CD14-positive monocyte (primary cell): ENCODE results near the gene INTS3. TPM values are rescaled to one million over a fixed set of nuclear protein-coding genes. Genes with fewer than 3 reads are reported as not detected.

Experiments
- DNase-seq, 3 donors: peaks; one replicate each; pipeline ENCODE4 v3.0.0-alpha.2; 2011 to 2022
- H2AFZ ChIP-seq: 2 replicates; pipeline ENCODE4 v1.6.0; 2012; ENCODE audit warnings: mild to moderate bottlenecking, low read depth, low read length, inconsistent platforms; ENCODE audit not compliant: insufficient read depth, poor library complexity, severe bottlenecking
- H3K27ac ChIP-seq, 2 donors: 1 replicate in 1 of 2; 2 replicates in 1 of 2; pipeline ENCODE4 v1.5.1; 2012 to 2013; ENCODE audit warnings: low read length in 2 of 2, control low read depth in 1 of 2, inconsistent platforms in 1 of 2, low read depth in 1 of 2, mild to moderate bottlenecking in 1 of 2
- H3K27me3 ChIP-seq, 2 donors: one replicate each; pipeline versions ENCODE4 v1.6.0 to v1.6.1; 2011 to 2013; ENCODE audit warnings: low read length in 2 of 2; ENCODE audit not compliant: control insufficient read depth in 2 of 2, insufficient read depth in 2 of 2
- H3K36me3 ChIP-seq, 2 donors: replicated peaks in 1 of 2; 1 replicate in 1 of 2; 2 replicates in 1 of 2; pipeline versions ENCODE4 v1.5.1 to v1.6.1; 2012 to 2013; ENCODE audit warnings: low read length in 2 of 2, control low read depth in 1 of 2, inconsistent platforms in 1 of 2, mild to moderate bottlenecking in 1 of 2; ENCODE audit not compliant: insufficient read depth in 2 of 2, control insufficient read depth in 1 of 2
- H3K4me1 ChIP-seq, 2 donors: 1 replicate in 1 of 2; 2 replicates in 1 of 2; pipeline versions ENCODE4 v1.5.1 to v1.6.1; 2012 to 2013; ENCODE audit warnings: low read length in 2 of 2, control low read depth in 1 of 2, inconsistent platforms in 1 of 2, mild to moderate bottlenecking in 1 of 2, moderate library complexity in 1 of 2; ENCODE audit not compliant: insufficient read depth in 2 of 2, control insufficient read depth in 1 of 2
- H3K4me2 ChIP-seq: replicated peaks from 2 replicates; pipeline ENCODE3; 2012; ENCODE audit warnings: low read length, moderate library complexity, mild to moderate bottlenecking; ENCODE audit not compliant: poor library complexity, severe bottlenecking; ENCODE audit errors: extremely low read depth
- H3K4me3 ChIP-seq, 3 experiments: fragments of 200-600 bp in 1 of 3; sonication (generic) in 1 of 3; replicated peaks in 1 of 3; 1 replicate in 2 of 3; 2 replicates in 1 of 3; pipeline ENCODE4 v1.5.1; 2011 to 2013; ENCODE audit warnings: low read length in 3 of 3, mild to moderate bottlenecking in 3 of 3, control low read depth in 2 of 3, low read depth in 2 of 3, inconsistent platforms in 1 of 3, moderate library complexity in 1 of 3
- H3K79me2 ChIP-seq: 2 replicates; pipeline ENCODE4 v1.6.0; 2012; ENCODE audit warnings: mild to moderate bottlenecking, control low read depth, inconsistent platforms, low read length, moderate library complexity; ENCODE audit not compliant: insufficient read depth
- H3K9ac ChIP-seq: 2 replicates; pipeline ENCODE4 v1.6.0; 2017; ENCODE audit warnings: low read length, mild to moderate bottlenecking; ENCODE audit not compliant: insufficient read depth, poor library complexity, severe bottlenecking
- H3K9me3 ChIP-seq, 2 donors: replicated peaks in 1 of 2; 1 replicate in 1 of 2; 2 replicates in 1 of 2; pipeline versions ENCODE4 v1.5.1 to v1.6.1; 2012 to 2013; ENCODE audit warnings: low read length in 2 of 2, control low read depth in 1 of 2; ENCODE audit not compliant: control insufficient read depth in 1 of 2, insufficient read depth in 1 of 2
- H4K20me1 ChIP-seq: 2 replicates; pipeline ENCODE4 v1.6.0; 2012; ENCODE audit warnings: mild to moderate bottlenecking, low read length, control low read depth, moderate library complexity; ENCODE audit not compliant: insufficient read depth
- H3K27ac Mint-ChIP-seq, 7 donors: one replicate each; pipeline ENCODE4 v1.8.0; 2020; ENCODE audit warnings: mild to moderate bottlenecking in 7 of 7, mixed read lengths in 7 of 7, moderate library complexity in 6 of 7, inconsistent platforms in 2 of 7
- H3K27me3 Mint-ChIP-seq, 3 donors: one replicate each; pipeline ENCODE4 v1.8.0; 2021 to 2022; ENCODE audit warnings: low read depth in 3 of 3, mild to moderate bottlenecking in 3 of 3, mixed read lengths in 3 of 3, moderate library complexity in 3 of 3, inconsistent platforms in 1 of 3
- H3K36me3 Mint-ChIP-seq, 2 donors: one replicate each; pipeline ENCODE4 v1.8.0; 2020; ENCODE audit warnings: mixed read lengths in 2 of 2, inconsistent platforms in 1 of 2, mild to moderate bottlenecking in 1 of 2
- H3K4me1 Mint-ChIP-seq: one replicate; pipeline ENCODE4 v1.8.0; 2020; ENCODE audit warnings: mild to moderate bottlenecking, mixed read lengths
- H3K4me3 Mint-ChIP-seq, 2 donors: one replicate each; pipeline ENCODE4 v1.8.0; 2020; ENCODE audit warnings: mild to moderate bottlenecking in 2 of 2, mixed read lengths in 2 of 2, moderate library complexity in 1 of 2
- H3K9me3 Mint-ChIP-seq, 7 donors: one replicate each; pipeline ENCODE4 v1.8.0; 2020 to 2022; ENCODE audit warnings: mixed read lengths in 7 of 7, mild to moderate bottlenecking in 6 of 7, moderate library complexity in 6 of 7, inconsistent platforms in 2 of 7
- WGBS: methylation state at CpG from one replicate; pipeline ENCODE4 v1.1.5; 2013; ENCODE audit warnings: missing lambda C conversion rate; ENCODE audit not compliant: insufficient coverage; 5-methylcytosine and 5-hydroxymethylcytosine counted together
- intact Hi-C, 2 donors: fragments of 100-400 bp; cut with micrococcal nuclease; formaldehyde crosslinking; loops; one replicate each; pipeline versions ENCODE4 v1.15.0 to v1.15.1; 2023
- polyA plus RNA-seq, 3 donors: library from polyadenylated mRNA; depleted of rRNA in 1 of 3; unstranded in 2 of 3; stranded (reverse) in 1 of 3; fragments of 300-500 nt in 2 of 3; fragments of >200 nt in 1 of 3; fragmentation: Illumina TruSeq in 2 of 3; gene quantifications; 1 replicate in 2 of 3; 2 replicates in 1 of 3; pipeline ENCODE4 v1.2.3, GENCODE V29; 2012 to 2021
- TF ChIP-seq, protein P1 (sequence below): fragments of 200-600 bp; IDR thresholded peaks from one replicate; pipeline ENCODE4 v1.8.0; 2022; ENCODE audit warnings: antibody characterized with exemption, mild to moderate bottlenecking

Gene INTS3
- polyA plus RNA-seq, 3 donors, result 9.2 to 76.9 (median 15.9) TPM

DNA sequence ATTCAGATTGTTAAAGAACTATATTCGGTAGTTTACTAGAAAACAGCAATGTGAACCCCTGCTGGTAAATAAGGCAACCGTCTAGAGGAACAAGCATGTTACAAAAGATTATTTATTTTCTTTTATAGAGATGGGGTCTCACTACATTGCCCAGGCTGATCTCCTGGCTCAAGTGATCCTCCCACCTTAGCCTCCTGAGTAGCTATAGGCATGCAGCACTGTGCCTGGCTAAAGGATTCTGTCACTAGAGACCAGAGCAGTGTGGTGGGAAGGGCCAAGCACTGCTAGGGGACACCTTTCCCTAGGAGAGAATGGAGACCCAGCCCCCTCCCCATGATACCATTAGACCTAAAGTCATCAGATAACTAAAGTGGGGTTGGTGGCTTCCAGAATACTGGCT is 76.3 kb downstream of the INTS3 start:
- intact Hi-C loops, result loop anchor here in 1 of 2 donors (5.0 kb wide), 1 partner anchor 48 kb away; no protein-coding TSS in a partner anchor
- no peaks in the 10 kb centered on the region for H4K20me1 ChIP-seq
- H3K27ac Mint-ChIP-seq, result peak overlapping the region; percentile 90 to 100 (median 95)
- no CpG with 5 or more reads among the region's 2 CpGs for WGBS
- peaks cover 0 to 7% (median 1%) of the 10 kb centered on the region in 3 donors for H3K27me3 Mint-ChIP-seq
- no peaks in the 10 kb centered on the region for H3K27me3 ChIP-seq
- H3K36me3 Mint-ChIP-seq, result peaks cover 49 to 52% of the 10 kb centered on the region in 2 donors
- DNase-seq, result no peak
- no peak overlapping the region for H3K4me2 ChIP-seq
- H3K36me3 ChIP-seq, result peaks cover 12 to 17% of the 10 kb centered on the region in 2 donors
- H3K4me3 ChIP-seq, result no peak overlapping the region
- peaks cover 50 to 54% of the 10 kb centered on the region in 2 donors for H3K4me1 ChIP-seq
- peak overlapping the region; percentile 21 to 96 for H3K27ac ChIP-seq
- no peaks in the 10 kb centered on the region for H3K9me3 ChIP-seq
- H3K9me3 Mint-ChIP-seq, result peaks cover 0 to 3% (median 0%) of the 10 kb centered on the region in 7 donors
- H3K4me3 Mint-ChIP-seq, result no peak overlapping the region
- TF ChIP-seq, protein P1, sequence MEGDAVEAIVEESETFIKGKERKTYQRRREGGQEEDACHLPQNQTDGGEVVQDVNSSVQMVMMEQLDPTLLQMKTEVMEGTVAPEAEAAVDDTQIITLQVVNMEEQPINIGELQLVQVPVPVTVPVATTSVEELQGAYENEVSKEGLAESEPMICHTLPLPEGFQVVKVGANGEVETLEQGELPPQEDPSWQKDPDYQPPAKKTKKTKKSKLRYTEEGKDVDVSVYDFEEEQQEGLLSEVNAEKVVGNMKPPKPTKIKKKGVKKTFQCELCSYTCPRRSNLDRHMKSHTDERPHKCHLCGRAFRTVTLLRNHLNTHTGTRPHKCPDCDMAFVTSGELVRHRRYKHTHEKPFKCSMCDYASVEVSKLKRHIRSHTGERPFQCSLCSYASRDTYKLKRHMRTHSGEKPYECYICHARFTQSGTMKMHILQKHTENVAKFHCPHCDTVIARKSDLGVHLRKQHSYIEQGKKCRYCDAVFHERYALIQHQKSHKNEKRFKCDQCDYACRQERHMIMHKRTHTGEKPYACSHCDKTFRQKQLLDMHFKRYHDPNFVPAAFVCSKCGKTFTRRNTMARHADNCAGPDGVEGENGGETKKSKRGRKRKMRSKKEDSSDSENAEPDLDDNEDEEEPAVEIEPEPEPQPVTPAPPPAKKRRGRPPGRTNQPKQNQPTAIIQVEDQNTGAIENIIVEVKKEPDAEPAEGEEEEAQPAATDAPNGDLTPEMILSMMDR, result no peak
- H3K9ac ChIP-seq, result no peak overlapping the region
- H3K4me1 Mint-ChIP-seq, result peaks cover 54% of the 10 kb centered on the region
- no peaks in the 10 kb centered on the region for H3K79me2 ChIP-seq
- H2AFZ ChIP-seq, result no peak overlapping the region

DNA sequence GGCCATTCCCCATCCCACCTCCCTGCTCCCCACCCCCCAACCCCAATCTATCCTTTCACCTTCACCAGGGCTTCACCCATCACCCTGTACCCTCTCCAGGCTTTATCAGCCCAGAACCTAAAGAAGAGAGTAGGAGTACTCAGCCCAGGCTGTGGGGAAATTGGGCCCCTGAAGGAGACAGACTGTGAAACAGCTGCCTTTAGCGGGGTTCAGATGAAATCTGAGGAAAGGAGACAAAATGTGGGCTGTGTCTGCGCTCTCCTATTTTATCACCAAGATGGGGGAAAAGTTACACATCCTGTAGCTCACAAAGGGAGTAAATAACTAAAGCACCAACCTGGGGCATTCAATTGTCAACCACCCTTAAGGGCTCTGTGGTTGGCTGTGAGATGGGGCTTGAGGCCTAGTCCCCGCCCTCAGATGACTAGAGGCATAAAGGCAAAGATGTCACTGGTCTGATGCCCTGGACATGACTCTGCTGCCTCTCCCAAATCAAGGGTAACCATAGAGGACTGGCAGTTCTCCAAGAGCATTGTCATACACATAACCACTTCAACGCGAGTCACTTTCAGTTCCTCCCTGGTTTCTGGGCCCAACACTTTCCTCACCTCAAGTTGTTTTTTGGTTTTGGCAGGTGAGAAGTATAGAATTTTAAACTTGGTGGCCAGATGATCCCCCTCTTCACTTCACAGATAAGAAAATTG is 77.3 kb downstream of the INTS3 start:
- peak overlapping the region; percentile 47 for H2AFZ ChIP-seq
- H3K79me2 ChIP-seq, result no peaks in the 10 kb centered on the region
- peaks cover 0 to 3% (median 0%) of the 10 kb centered on the region in 7 donors for H3K9me3 Mint-ChIP-seq
- no CpG with 5 or more reads among the region's 5 CpGs for WGBS
- peak overlapping the region in 1 of 3 experiments; percentile 24 for H3K4me3 ChIP-seq
- intact Hi-C loops, result loop anchor here in 1 of 2 donors (5.0 kb wide), 1 partner anchor 117 kb away; the partner anchor contains the start of gene GATAD2B
- peaks cover 54% of the 10 kb centered on the region for H3K4me1 Mint-ChIP-seq
- H3K36me3 ChIP-seq, result peaks cover 23 to 28% of the 10 kb centered on the region in 2 donors
- H3K36me3 Mint-ChIP-seq, result peaks cover 55 to 57% of the 10 kb centered on the region in 2 donors
- peaks cover 0 to 7% (median 3%) of the 10 kb centered on the region in 3 donors for H3K27me3 Mint-ChIP-seq
- DNase-seq, result peak; percentile 98 to 99 (median 99)
- peak overlapping the region; percentile 29 for H3K4me2 ChIP-seq
- H3K27ac Mint-ChIP-seq, result peak overlapping the region; percentile 92 to 100 (median 98)
- peak overlapping the region; percentile 47 for H3K9ac ChIP-seq
- peak overlapping the region in 1 of 2 donors; percentile 30 for H3K4me3 Mint-ChIP-seq
- H3K9me3 ChIP-seq, result no peaks in the 10 kb centered on the region
- H3K27me3 ChIP-seq, result no peaks in the 10 kb centered on the region
- peaks cover 50 to 54% of the 10 kb centered on the region in 2 donors for H3K4me1 ChIP-seq
- peak overlapping the region; percentile 92 to 96 for H3K27ac ChIP-seq
- H4K20me1 ChIP-seq, result no peaks in the 10 kb centered on the region
- TF ChIP-seq, protein P1, result no peak
